SK-N-SH treated with all-trans-retinoic acid at 6 μM for 48 hours (cell line): ENCODE measurements around the gene HDGFL3.

ENCODE experiments used
- ARNTL ChIP-seq: fragments of 450-650 bp; formaldehyde crosslinking; IDR thresholded peaks from 2 replicates; pipeline ENCODE4 v1.5.0; 2020; ENCODE audit warnings: low read depth, mild to moderate bottlenecking, moderate library complexity, borderline replicate concordance
- CSDC2 ChIP-seq: fragments of 250-450 bp; sonication (Bioruptor Pico); IDR thresholded peaks from 2 replicates; pipeline ENCODE4 v1.5.0; 2020; ENCODE audit warnings: mild to moderate bottlenecking, moderate library complexity
- ISL1 ChIP-seq: fragments of 250-450 bp; sonication (Bioruptor Pico); IDR thresholded peaks from 2 replicates; pipeline ENCODE4 v2.1.2; 2022; ENCODE audit warnings: mild to moderate bottlenecking, moderate library complexity
- OSR1 ChIP-seq: fragments of 250-450 bp; sonication (Bioruptor Pico); IDR thresholded peaks from 2 replicates; pipeline ENCODE4 v1.8.0; 2022; ENCODE audit warnings: moderate library complexity, mild to moderate bottlenecking, inconsistent platforms
- PPARA ChIP-seq: fragments of 250-450 bp; sonication (Bioruptor Pico); IDR thresholded peaks from 2 replicates; pipeline ENCODE4 v1.5.0; 2020; ENCODE audit warnings: mild to moderate bottlenecking, borderline replicate concordance
- SNAI2 ChIP-seq: fragments of 250-450 bp; sonication (Bioruptor Pico); IDR thresholded peaks from 2 replicates; pipeline ENCODE4 v1.5.0; 2020; ENCODE audit warnings: mild to moderate bottlenecking, moderate library complexity
- TCF4 ChIP-seq: fragments of 250-450 bp; sonication (Bioruptor Pico); IDR thresholded peaks from 2 replicates; pipeline ENCODE4 v1.8.0; 2021; ENCODE audit warnings: mild to moderate bottlenecking, moderate library complexity, borderline replicate concordance
- ZFP3 ChIP-seq: fragments of 250-450 bp; sonication (Bioruptor Pico); IDR thresholded peaks from 2 replicates; pipeline ENCODE4 v1.5.0; 2020; ENCODE audit warnings: mild to moderate bottlenecking, moderate library complexity
- ZNF565 ChIP-seq: fragments of 450-650 bp; formaldehyde crosslinking; conservative IDR thresholded peaks from 2 replicates; pipeline ENCODE4 v1.5.0; 2020; ENCODE audit warnings: low read depth, mild to moderate bottlenecking, moderate library complexity
- TF ChIP-seq, protein P1 (sequence below): fragments of 250-450 bp; sonication (Bioruptor Pico); IDR thresholded peaks from 2 replicates; pipeline ENCODE4 v1.5.1; 2020; ENCODE audit warnings: low read depth, mild to moderate bottlenecking, moderate library complexity

GRCh38 chr15:83192742-83193141 lies 14.9 kb downstream of the HDGFL3 start:
- TF ChIP-seq OSR1 (CRISPR knock-in tag) (no peak), ZNF565 (CRISPR knock-in tag) (no peak), ZFP3 (CRISPR knock-in tag) (no peak), ISL1 (CRISPR knock-in tag) (no peak), PPARA (CRISPR knock-in tag) (no peak), SNAI2 (CRISPR knock-in tag) (no peak), ARNTL (CRISPR knock-in tag) (no peak), CSDC2 (CRISPR knock-in tag) (no peak), TCF4 (no peak)
- TF ChIP-seq, protein P1, sequence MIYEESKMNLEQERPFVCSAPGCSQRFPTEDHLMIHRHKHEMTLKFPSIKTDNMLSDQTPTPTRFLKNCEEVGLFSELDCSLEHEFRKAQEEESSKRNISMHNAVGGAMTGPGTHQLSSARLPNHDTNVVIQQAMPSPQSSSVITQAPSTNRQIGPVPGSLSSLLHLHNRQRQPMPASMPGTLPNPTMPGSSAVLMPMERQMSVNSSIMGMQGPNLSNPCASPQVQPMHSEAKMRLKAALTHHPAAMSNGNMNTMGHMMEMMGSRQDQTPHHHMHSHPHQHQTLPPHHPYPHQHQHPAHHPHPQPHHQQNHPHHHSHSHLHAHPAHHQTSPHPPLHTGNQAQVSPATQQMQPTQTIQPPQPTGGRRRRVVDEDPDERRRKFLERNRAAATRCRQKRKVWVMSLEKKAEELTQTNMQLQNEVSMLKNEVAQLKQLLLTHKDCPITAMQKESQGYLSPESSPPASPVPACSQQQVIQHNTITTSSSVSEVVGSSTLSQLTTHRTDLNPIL (CRISPR knock-in tag), result no peak
